NCI-H526 (cell line): Measurements from ENCODE around the gene FAM162A.
"Not testable (repeated sequence)": the region's sequence is repeated elsewhere in the genome, so short reads cannot be mapped to it uniquely, and the experiment has no call there.

Experiments used
- DNase-seq, 2 experiments: peaks; one replicate each; lab custom pipeline; 2025; lab: John Stamatoyannopoulos, UW

The FAM162A gene, protein sequence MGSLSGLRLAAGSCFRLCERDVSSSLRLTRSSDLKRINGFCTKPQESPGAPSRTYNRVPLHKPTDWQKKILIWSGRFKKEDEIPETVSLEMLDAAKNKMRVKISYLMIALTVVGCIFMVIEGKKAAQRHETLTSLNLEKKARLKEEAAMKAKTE

DNA sequence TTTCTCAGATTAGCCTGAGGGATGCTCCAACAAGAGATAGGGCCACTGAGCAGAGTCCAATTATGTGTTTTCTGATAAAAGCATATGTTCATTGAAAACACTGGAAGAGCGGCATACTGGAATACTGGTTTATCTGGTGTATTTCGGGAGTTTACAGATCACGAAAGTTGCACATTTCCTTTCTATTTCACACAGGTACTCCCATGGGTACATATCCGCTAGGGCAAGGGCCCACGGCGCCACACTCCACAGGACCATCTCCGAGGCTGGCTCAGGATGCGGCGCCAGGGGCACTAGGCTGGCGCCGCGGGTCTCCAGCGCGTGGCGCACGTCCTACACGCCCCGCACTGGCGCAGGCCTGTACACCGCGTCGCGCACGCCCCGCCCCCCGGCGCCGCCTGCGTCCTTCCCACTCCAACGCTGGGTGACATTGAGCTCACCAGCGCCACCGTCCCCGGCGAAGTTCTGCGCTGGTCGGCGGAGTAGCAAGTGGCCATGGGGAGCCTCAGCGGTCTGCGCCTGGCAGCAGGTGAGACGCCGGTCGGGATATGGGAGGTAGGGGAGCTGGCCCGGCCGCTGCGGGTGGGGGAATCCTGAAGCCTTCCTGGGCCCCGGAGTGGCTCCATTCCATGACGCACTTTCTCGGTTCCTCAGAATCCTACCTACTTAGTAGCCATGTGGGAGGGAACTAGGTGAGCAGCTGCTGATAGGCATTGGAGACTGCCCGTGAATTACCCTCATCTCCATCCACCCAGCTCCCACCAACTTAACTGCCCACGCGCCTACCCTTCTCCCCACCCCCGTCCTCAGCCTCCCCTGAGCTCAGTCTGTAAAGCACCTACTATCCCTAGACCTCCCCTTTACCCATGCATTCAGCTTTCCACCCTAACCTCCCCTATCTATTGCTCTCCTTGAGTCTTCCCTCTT, at the start of gene FAM162A:
Gene FAM162A, plus strand, starts transcription at position 412 of the 927 bp plus-strand sequence. Its CDS starts 84 bp downstream, at position 496.
- peak; percentile 91 to 99 for DNase-seq

DNA sequence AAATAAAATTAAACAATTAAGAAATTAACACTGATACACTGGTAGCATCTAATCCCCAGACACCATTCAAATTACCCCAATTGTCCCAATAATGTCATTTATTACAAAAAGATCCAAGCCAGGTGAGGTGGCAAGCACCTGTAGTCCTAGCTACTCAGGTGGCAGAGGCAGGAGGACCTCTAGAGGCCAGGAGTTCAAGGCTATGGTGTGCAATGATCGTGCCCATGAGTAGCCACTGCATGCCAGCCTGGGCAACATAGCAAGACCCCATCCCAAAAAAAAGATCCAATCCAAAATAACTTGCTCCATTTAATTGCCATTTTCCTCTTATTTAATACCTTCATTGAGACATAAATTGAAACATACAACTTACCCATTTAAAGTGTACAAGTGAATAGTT, 41.2 kb upstream of the FAM162A start:
- no peak for DNase-seq

DNA sequence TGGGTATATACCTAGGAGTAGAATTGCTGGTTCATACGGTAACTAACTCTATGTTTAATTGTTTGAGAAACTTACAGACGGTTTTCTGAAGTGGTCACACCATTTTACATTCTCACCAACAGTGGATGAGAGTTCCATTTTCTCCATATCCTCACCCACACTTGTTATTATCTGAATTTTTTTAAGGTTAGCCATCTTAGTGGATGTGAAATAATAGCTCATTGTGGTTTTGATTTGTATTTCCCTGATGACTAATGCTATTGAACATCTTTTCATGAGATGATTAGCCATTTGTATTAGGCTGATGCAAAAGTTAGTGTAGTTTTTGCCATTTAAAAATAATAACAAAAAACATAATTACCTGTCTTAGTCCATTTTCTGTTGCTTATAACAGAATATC, 40.3 kb upstream of the FAM162A start:
- no peak for DNase-seq

DNA sequence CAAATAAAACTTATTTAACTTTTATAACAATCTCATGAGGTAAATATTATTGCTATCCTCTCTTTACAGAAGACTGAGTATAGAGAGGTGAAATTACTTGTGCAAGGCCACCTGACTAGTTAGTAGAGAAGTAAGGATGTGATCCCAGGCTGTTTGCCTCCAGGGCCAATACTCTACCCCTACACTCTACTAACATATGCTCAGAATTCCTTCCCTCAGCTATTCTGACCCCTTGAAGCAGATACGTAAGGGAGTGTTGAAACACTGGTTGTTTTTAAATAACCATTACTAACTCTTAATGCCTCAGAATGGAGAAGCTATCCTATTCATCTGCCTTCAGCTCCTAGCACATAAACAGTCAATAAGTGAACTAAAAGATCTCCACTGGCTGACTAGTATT, 34.8 kb upstream of the FAM162A start:
- DNase-seq, result no peak

DNA sequence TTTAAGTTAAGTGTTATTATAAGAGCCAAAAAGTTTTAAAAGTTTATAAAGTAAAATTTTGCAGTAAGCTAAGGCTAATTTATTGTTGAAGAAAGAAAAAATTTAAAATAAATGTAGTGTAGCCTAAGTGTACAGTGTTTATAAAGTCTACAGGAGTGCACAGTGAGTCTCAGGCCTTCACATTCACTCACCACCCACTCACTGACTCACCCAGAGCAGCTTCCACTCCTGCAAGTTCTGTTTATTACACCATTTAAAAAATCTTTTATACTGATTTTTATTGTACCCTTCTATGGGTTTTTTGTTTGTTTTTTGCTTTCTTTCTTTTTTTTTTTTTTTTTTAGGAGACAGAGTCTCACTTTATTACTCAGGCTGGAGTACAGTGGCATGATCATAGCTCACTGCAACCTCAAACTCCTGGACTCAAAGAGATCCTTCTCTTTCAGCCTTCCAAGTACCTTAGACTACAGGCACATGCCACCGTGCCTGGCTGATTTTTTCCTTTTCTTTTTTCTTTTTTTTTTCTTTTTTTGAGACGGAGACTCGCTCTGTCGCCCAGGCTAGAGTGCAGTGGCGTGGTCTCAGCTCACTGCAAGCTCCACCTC, 33.1 kb upstream of the FAM162A start:
- DNase-seq, result no peak

DNA sequence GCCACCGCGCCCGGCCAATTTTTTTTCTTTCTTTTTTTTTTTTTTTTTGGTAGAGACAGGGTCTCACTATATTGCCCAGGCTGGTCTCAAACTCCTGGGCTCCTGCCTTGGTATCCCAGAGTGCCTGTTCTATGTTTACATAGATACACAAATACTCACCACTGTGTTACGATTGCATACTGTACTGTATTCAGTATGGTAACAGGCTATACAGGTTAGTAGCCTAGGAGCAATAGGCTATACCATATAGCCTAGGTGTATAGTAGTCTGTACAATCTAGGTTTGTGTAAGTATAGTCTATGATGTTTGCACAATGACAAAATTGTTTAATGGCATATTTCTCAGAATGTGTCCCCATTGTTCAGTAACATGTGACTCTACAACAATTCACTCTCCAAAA, 32.4 kb upstream of the FAM162A start:
- no peak for DNase-seq

DNA sequence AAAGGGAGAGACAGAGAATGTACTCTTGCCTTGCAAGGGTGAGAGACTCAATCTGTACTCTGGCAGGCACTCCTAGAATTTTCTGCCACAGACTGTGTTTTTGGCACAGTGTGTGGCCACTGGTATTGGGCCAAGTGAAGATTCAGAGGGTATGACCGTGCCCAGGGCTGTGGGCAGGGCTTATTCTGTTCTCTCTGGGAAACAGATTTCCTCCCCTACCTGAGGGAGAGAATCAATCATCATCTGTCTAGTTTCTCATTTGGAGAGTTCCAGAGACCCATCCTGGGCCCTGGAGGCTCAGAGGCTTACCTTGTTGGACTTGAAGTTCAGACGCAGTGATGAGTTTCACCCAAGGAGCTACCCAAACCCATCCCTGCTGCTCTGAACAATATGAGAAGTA, 30.8 kb upstream of the FAM162A start:
- no peak for DNase-seq

DNA sequence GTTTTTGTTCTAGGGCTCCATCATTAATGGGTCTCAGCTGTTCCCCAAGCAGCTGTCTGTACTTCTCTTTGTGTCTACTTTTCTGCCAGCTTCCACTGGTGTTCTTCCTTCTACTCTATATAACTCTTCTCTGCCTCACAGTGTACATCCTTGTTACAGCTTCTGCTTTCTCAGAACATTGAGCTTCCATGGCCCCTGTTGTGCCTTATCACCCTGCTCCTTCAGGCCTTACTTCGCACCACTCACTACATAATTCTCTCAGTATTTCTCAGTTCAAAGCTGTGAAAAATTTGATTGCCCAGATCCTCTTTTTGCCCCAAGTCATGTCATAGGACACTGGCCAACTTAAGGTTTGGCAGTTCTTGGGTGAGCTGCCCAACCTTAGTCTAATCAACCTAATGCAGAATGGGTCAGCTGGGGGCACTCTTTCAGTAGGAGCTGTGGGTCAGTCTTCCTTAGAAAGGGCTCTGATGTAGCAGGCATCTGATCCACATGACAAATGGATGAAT, 30.0 kb upstream of the FAM162A start:
- no peak for DNase-seq

DNA sequence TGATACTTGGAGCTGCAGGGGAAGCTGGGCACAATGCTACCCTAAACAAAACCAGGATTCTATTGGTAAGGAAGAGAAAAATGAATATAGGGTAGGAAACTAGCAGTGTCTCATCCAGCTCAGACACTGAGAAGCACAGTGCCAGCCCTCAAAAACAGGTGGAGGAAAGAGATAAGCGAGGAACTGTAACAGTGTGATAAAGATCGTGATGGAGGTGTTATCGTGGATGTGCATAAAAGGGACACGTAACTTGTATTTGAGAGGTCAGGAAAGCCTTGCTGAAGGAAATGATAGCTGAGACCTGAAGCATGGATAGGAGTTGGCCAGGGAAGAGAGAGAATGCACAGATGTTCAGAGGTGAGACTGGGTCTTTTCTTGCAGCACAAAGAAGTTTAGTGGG, 28.4 kb upstream of the FAM162A start:
- no peak for DNase-seq

DNA sequence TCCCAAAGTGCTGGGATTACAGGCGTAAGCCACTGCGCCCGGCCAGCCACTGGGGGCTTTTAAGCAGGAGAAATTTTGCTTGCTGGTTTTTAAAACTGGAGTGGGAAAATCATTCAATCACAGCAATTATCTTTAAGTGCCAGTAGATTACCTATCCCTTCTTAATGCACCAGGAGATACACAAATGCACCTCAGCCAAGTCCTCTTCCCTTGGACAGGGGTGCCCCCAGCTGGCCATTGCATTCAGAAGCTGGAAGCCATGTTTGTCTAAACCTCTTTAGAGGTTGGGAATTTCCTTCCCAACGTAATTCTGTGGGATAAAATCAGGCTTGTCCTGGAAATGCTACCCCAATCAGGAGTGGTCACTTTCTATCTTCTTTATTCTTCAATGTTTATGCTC, 27.6 kb upstream of the FAM162A start:
- peak; percentile 14 to 34 for DNase-seq

DNA sequence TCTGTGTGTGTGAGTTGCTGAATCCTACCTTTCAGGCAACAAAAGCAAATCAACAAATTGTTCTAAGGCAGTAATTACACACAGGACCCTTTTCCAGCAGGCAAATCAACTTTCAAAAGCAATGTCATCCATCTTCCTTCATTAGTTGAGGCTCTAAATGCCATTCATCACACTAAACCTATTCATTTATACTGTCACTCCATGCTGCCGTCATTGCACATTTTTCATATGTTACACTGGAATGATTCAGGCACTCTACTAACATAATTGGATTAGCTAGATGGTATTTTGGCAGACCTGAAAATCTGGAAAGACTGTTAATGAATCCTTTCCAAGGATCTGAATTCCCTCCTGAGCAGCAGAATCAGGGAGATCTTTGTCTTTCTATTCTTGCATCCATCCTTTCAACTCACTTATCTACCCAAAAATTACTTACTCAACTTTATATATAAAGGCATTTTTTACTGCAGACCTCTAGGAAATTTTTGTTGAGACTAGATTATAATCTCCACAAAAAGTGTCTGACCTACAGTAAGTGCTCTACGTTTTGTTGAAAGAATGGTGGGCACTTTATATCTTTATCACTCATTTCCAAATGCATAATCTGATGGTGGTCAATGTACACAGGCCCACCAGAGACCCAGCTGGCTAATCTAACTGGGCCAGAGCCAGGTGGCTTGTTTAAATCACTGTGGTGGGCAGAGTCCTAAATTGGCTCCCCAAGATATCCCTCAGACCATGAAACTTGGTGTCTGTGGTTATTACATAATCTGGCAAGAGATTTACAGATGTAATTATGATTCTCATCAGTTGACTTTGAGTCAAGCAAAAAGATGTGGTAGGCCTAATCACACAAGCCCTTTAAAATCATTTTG, 25.9 kb upstream of the FAM162A start:
- DNase-seq, result no peak

DNA sequence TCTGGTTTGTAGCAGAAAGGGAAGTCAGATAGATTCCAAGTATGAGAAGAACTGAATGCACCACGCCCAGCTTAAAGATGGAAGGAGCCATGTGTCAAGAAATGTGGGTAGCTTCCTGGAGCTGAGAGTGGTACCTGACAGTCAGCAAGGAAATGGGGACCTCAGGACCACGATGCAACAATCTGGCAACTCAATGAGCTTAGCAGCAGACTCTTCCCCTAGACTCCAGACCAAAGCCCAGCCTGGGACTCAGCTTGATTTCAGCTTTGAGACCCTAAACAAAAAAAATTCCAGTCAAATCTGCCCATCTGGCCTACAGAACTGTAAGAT, 25.3 kb upstream of the FAM162A start:
- DNase-seq, result no peak

DNA sequence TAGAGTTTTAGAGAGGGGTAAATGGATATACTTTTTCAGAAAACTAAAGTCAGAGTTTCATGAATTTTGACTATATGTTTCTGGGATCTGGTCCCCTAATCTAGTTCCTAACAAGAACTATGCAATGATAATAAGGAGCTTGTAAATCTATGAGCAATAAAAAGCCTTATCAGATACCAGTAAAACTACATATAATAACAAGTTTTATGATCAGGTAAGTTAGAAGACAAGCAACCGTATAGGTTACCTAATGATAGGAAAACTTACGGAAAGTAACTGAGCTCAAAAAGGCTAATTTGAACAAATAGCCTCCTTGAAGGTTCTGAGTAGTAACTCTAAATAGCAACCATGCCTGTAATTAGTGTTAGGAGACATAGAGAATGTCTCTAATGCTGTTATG, 22.0 kb upstream of the FAM162A start:
- DNase-seq, result no peak

DNA sequence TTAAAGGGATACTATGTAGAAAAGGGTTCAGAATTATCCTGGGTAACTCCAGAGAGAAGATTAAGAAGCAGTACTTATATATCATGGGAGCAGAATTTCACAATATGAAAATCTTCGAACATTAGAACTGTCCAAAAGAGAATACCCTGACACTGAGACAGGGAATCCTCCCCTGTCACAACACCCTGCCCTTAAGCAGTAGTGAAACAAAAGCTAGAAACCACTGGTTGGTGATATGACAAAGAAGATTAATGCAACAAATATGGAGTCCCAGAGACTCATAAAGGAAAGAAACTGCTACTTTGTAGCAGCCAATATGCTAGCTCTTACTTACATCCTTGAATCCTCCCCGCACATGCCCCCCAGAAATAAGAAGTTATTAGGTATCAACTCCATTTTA, 19.5 kb upstream of the FAM162A start:
- DNase-seq, result no peak

DNA sequence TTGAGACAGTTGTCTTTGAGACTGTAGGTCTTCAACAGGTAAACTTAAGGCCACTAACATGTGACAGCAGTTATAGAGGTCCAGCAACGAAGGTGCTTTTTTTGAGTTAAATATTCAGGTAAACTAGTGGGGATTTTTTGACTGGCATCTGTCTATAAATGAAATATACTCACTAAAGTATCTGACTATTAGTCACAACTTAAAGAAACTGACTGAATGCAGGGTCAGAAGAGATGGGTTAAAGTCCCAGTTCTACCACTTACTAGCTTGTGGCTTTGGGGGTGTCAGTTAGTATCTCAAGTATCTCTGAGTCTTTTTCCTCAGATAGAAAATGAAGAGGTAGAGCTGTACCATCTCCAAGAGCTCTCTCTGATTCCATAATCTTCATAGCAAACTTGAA, 18.9 kb upstream of the FAM162A start:
- no peak for DNase-seq

DNA sequence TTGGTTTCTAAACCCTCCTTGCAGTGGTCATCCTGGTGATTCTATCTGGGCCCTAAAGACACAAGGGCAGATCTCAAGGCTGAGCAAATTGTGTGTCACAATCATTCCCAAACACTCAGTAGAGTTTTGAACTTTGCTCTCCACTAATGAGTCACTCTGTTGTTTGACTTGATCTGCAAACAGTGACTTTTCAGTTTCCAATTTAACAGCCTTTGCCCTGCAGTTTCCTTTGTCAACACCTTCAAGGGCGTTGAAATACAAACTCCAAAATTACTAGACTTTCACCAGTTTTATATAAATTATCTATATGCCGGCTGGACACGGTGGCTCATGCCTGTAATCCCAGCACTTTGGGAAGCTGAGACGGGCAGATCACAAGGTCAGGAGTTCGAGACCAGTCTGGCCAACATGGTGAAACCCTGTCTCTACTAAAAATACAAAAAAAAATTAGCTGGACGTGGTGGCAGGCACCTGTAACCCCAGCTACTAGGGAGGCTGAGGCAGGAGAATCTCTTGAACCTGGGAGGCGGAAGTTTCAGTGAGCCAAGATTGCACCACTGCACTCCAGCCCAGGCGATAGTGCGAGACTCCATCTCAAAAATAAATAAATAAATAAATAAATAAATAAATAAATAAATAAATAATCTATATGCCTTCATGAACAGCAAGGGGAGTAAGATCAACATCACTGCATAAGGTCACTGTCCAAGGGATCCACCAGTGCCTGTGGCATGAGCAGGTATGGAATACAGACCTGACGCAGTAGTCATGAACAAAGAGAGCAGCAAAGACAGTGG, 18.2 kb upstream of the FAM162A start:
- DNase-seq, result not testable (repeated sequence)

DNA sequence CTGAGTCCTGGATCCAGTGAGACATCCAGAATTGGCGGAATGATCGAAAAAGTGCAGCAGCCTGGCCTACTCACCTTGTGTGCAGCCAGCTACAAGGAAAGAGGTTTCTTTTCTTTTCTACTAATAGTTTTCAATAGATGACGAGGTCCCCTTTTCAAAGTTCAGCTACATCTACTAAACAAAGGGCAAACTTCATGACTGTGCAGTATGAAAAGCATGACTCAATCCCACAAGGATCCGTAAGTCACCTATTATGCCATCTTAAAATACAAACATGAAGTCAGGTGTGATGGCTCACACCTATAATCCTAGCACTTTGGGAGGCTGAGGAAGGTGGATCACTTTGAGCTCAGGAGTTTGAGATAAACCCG, 17.6 kb upstream of the FAM162A start:
- no peak for DNase-seq

DNA sequence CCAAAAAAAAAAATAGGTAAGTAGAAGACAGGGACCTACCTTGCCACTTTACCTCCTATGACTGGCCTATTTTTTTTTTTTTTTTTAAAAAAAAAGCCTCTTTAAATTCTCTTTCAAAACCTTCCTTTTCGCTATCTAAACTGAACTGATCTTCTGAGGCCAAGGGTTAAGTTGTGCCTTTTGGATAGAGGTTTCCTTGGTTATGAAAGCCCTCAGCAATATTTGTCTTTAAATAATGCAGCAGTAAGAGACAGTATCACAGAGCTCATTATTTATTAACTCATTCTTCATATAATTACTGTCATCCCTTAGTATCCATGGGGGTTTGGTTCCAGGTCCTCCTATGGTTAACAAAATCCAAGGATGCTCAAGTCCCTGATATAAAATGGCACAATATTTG, 9.9 kb upstream of the FAM162A start:
- DNase-seq, result no peak

DNA sequence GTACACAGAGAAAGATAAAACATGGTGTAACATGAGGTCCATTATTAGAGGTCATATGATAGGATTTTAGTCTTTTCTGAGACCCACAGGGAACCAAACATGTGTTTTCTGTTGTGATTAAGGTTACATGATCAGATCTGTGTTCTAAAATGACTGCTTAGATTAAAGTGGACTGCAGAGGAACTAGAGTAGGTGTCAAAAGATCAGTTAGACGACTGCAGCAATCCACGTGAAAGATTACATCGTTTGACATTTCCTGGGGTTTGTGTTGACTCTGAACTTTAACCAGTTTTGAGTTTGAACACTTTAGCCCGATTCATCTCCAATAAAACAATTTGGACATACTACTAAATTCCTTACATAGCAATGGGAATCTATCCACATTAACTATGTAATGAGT, 6.0 kb upstream of the FAM162A start:
- no peak for DNase-seq

DNA sequence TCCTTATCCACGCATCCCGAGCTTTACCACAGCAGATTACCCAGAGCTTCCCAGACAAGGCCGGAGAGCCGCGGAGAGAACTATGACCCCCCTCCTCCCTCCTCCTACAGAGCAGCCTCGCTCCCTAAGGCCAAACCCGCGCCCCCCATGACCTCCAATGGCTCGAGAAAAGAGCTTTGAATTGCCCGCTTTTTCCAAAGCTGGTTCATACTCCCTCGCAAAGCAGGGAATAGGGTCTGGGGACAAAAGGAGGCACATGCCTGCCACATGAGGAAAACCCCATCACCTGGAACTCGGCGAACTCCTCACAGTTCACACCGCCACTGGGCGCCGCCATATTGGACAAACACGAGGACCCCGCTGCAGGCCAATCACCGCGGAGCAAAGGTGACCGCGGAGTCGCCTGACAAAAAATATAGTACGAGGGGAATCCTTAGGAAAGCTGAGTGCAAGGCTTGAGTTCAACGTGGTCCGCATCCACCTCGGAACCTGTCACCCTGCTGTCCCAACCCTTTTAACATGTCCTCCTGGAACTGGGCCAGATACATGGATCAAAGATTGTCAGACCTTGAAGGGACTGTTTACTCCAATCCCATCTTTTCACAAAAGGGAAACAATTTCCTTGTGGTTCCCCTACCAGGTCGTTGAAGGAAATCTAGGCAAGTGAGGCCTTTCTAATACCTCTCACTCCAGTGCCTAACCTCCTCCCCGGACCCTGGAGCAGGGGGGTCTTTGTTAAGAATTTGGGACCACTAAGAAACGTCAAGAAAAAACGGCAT, 905 bp upstream of the FAM162A start, which contains the start of gene MIX23:
Gene MIX23, minus strand, starts transcription at position 344 of the 779 bp plus-strand sequence. Its CDS starts 7 bp downstream, at position 337.
- peak; percentile 87 to 96 for DNase-seq
